ENCODE measurements around the gene PPRC1.

The PPRC1 gene

GRCh38 chr10:102140913-102141540 lies 8.2 kb downstream of the PPRC1 start:
- H3K4me3 ChIP-seq (replicated peaks; ENCODE audit: insufficient read depth, low read length), result no peak overlapping the region
- H3K27me3 ChIP-seq (ENCODE audit: insufficient read depth, poor library complexity, severe bottlenecking), result no peaks in the 10 kb centered on the region
- no peak for TF ChIP-seq CTCF (IDR thresholded peaks at IDR 0.05; ENCODE audit: insufficient read depth, low read length)
- no peak for TF ChIP-seq GABPA (IDR thresholded peaks at IDR 0.05; ENCODE audit: low read depth)
- no peak for TF ChIP-seq POLR2AphosphoS5 (IDR thresholded peaks at IDR 0.05; ENCODE audit: low read depth)
- no peak for TF ChIP-seq REST (IDR thresholded peaks at IDR 0.05; ENCODE audit: insufficient replicate concordance, low read depth)
- no peak for TF ChIP-seq SPI1 (IDR thresholded peaks at IDR 0.05; ENCODE audit: borderline replicate concordance, low read depth)
- no peak overlapping the region for H3K27ac ChIP-seq (replicated peaks)
- DNase-seq (ENCODE audit: low read depth in 1 of 2, low spot score in 1 of 2), result no peak

- Histone ChIP-seq H3K4me3 (replicated peaks; ENCODE audit: insufficient read depth, low read length) (no peak overlapping the region), H3K27me3 (ENCODE audit: insufficient read depth, poor library complexity, severe bottlenecking) (no peaks in the 10 kb centered on the region), H3K27ac (replicated peaks) (no peak overlapping the region)
- DNase-seq (ENCODE audit: low read depth in 1 of 2, low spot score in 1 of 2), result no peak
- TF ChIP-seq GABPA (IDR thresholded peaks at IDR 0.05; ENCODE audit: low read depth) (no peak), SPI1 (IDR thresholded peaks at IDR 0.05; ENCODE audit: borderline replicate concordance, low read depth) (no peak), REST (IDR thresholded peaks at IDR 0.05; ENCODE audit: insufficient replicate concordance, low read depth) (no peak), POLR2AphosphoS5 (IDR thresholded peaks at IDR 0.05; ENCODE audit: low read depth) (no peak), CTCF (IDR thresholded peaks at IDR 0.05; ENCODE audit: insufficient read depth, low read length) (no peak)
These were observed 8.8 kb downstream of the PPRC1 start for GRCh38 chr10:102141583-102142107.

- no peak for DNase-seq (ENCODE audit: low read depth in 1 of 2, low spot score in 1 of 2)
- H3K27me3 ChIP-seq (ENCODE audit: insufficient read depth, poor library complexity, severe bottlenecking), result no peaks in the 10 kb centered on the region
- no peak overlapping the region for H3K4me3 ChIP-seq (replicated peaks; ENCODE audit: insufficient read depth, low read length)
- TF ChIP-seq POLR2AphosphoS5 (IDR thresholded peaks at IDR 0.05; ENCODE audit: low read depth) (peak; percentile 49; the same call in 1 of the 2 replicates), REST (IDR thresholded peaks at IDR 0.05; ENCODE audit: insufficient replicate concordance, low read depth) (no peak), SPI1 (IDR thresholded peaks at IDR 0.05; ENCODE audit: borderline replicate concordance, low read depth) (no peak), CTCF (IDR thresholded peaks at IDR 0.05; ENCODE audit: insufficient read depth, low read length) (no peak), GABPA (IDR thresholded peaks at IDR 0.05; ENCODE audit: low read depth) (no peak)
- H3K27ac ChIP-seq (replicated peaks), result no peak overlapping the region
These were observed 14.2 kb downstream of the PPRC1 start for GRCh38 chr10:102146971-102147428.
